Mesendoderm (in vitro differentiated cells): ENCODE measurements around the gene RFX1.
A peak's percentile ranks its signal among the peaks of the same experiment; 100 is the strongest.

Experiments used
- DNase-seq: peaks from one replicate; pipeline ENCODE4 v3.0.0; 2013
- H2AK5ac ChIP-seq: 2 replicates; pipeline ENCODE4 v1.6.1; 2013; ENCODE audit warnings: low read length, inconsistent platforms
- H2BK120ac ChIP-seq: 2 replicates; pipeline ENCODE4 v1.6.1; 2013; ENCODE audit warnings: low read depth, mild to moderate bottlenecking, low read length, moderate library complexity, mixed read lengths
- H2BK15ac ChIP-seq: replicated peaks from 2 replicates; pipeline ENCODE4 v1.6.1; 2013; ENCODE audit warnings: low read depth, mild to moderate bottlenecking, moderate library complexity
- H2BK5ac ChIP-seq: 2 replicates; pipeline ENCODE4 v1.6.1; 2013; ENCODE audit warnings: low read length, inconsistent platforms
- H3K18ac ChIP-seq: 2 replicates; pipeline ENCODE4 v1.6.1; 2013; ENCODE audit warnings: mild to moderate bottlenecking, low read length, mixed read lengths
- H3K23ac ChIP-seq: one replicate; pipeline ENCODE4 v1.6.1; 2013; ENCODE audit warnings: low read length
- H3K27ac ChIP-seq: 2 replicates; pipeline ENCODE4 v1.5.1; 2013; ENCODE audit warnings: low read depth, mild to moderate bottlenecking, inconsistent platforms, low read length, moderate library complexity
- H3K27me3 ChIP-seq: 2 replicates; pipeline ENCODE4 v1.6.1; 2013; ENCODE audit warnings: low read length, control low read depth, mild to moderate bottlenecking, inconsistent platforms; ENCODE audit not compliant: insufficient read depth, poor library complexity
- H3K36me3 ChIP-seq: 2 replicates; pipeline ENCODE4 v1.6.1; 2013; ENCODE audit warnings: low read length, inconsistent platforms; ENCODE audit not compliant: control insufficient read depth, insufficient read depth
- H3K4ac ChIP-seq: one replicate; pipeline ENCODE4 v1.6.1; 2013; ENCODE audit warnings: low read depth, mild to moderate bottlenecking, low read length, moderate library complexity
- H3K4me1 ChIP-seq: 2 replicates; pipeline ENCODE4 v1.6.1; 2013; ENCODE audit warnings: low read depth, low read length, inconsistent platforms; ENCODE audit not compliant: control insufficient read depth
- H3K4me2 ChIP-seq: 2 replicates; pipeline ENCODE4 v1.6.1; 2013; ENCODE audit warnings: low read length
- H3K4me3 ChIP-seq: 2 replicates; pipeline ENCODE4 v1.5.1; 2013; ENCODE audit warnings: mild to moderate bottlenecking, low read length
- H3K56ac ChIP-seq: one replicate; pipeline ENCODE4 v1.6.1; 2013; ENCODE audit warnings: low read length
- H3K79me1 ChIP-seq: 2 replicates; pipeline ENCODE4 v1.6.1; 2013; ENCODE audit warnings: low read length, inconsistent platforms
- H3K79me2 ChIP-seq: 2 replicates; pipeline ENCODE4 v1.6.1; 2013; ENCODE audit warnings: mild to moderate bottlenecking, low read length; ENCODE audit not compliant: control insufficient read depth, insufficient read depth
- H3K9ac ChIP-seq: 2 replicates; pipeline ENCODE4 v1.6.1; 2013; ENCODE audit warnings: low read length, inconsistent platforms
- H4K5ac ChIP-seq: one replicate; pipeline ENCODE4 v1.6.1; 2013; ENCODE audit warnings: low read length
- H4K8ac ChIP-seq: one replicate; pipeline ENCODE4 v1.6.1; 2013; ENCODE audit warnings: low read depth, mild to moderate bottlenecking, control low read depth, low read length, moderate library complexity
- WGBS: extraction: QIAGEN DNeasy Blood & Tissue Kit; methylation state at CpG from one replicate; pipeline ENCODE4 v1.1.7; 2013; ENCODE audit warnings: low lambda C conversion rate, missing lambda C conversion rate; ENCODE audit not compliant: insufficient coverage; ENCODE audit errors: extremely low coverage; 5-methylcytosine and 5-hydroxymethylcytosine counted together

RFX1 gene

DNA sequence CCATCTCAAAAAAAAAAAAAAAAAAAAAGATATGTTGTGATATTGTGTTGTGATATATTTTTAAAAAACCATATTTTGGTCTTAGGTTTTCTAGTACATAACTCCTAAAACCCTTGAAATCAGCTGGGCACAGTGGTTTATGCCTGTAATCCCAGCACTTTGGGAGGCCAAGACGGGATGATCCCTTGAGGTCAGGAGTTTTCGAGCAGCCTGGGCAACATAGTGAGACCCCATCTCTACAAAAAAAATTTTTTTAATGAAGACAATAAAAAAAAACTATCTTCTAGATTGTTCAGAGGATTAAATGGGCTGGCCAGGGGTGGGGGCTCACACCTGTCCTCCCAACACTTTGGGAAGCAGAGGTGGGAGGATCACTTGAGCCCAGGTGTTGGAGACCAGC, 55.1 kb downstream of the RFX1 start:
- no peaks in the 10 kb centered on the region for H3K27me3 ChIP-seq
- H3K23ac ChIP-seq: no peak overlapping the region
- no peak overlapping the region for H3K4ac ChIP-seq
- H3K36me3 ChIP-seq: peaks cover 2% of the 10 kb centered on the region
- H2BK5ac ChIP-seq: no peak overlapping the region
- H3K9ac ChIP-seq: no peak overlapping the region
- H4K5ac ChIP-seq: no peak overlapping the region
- no peak overlapping the region for H3K4me3 ChIP-seq
- H3K56ac ChIP-seq: no peak overlapping the region
- no peak overlapping the region for H4K8ac ChIP-seq
- peaks cover 14% of the 10 kb centered on the region for H3K79me1 ChIP-seq
- DNase-seq: no peak
- no peak overlapping the region for H2AK5ac ChIP-seq
- peaks cover 16% of the 10 kb centered on the region for H3K79me2 ChIP-seq
- peaks cover 3% of the 10 kb centered on the region for H3K4me1 ChIP-seq
- no peak overlapping the region for H3K4me2 ChIP-seq
- no peak overlapping the region for H2BK15ac ChIP-seq
- no peak overlapping the region for H2BK120ac ChIP-seq
- H3K27ac ChIP-seq: no peak overlapping the region
- no peak overlapping the region for H3K18ac ChIP-seq
- WGBS: no CpG with 5 or more reads among the region's 2 CpGs

GRCh38 chr19:13946414-13946813, 59.7 kb downstream of the RFX1 start:
- Histone ChIP-seq H4K5ac (no peak overlapping the region), H3K18ac (no peak overlapping the region), H2AK5ac (no peak overlapping the region)

DNA sequence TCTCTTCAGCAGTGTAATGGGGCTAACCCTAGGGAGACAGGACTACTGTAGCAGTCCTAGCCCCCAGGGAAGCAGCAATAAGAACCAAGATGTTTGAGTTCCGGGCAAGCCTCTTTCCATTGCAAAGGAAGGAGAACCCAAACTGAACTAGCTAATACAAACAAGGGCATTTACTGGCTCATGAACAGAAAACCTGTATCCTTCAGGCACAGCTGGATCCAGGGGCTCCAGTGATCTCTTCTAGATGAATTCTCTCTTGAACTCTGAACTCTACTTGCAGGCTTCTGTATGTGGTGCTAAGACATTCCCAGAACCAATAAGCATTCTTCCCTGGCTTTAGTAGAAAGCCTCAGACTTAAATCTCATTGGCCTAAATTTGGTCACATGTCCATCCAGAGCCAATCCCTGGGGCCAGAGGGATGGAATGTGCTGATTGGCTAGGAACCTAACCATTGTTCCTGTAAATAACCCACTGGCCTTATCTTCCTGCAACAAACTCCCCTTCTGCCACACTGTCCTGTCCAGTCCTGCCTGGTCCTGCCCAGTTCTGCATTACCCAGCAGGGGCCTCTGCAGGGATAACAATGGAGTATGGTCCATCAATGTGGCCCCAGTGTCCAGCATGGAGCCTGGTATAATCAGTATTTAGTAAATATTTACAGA, 64.0 kb downstream of the RFX1 start:
- DNase-seq: peak; percentile 36
- no peak overlapping the region for H4K8ac ChIP-seq
- H3K56ac ChIP-seq: no peak overlapping the region
- no peaks in the 10 kb centered on the region for H3K36me3 ChIP-seq
- no peak overlapping the region for H3K4ac ChIP-seq
- no peak overlapping the region for H4K5ac ChIP-seq
- no peak overlapping the region for H3K4me2 ChIP-seq
- H2BK120ac ChIP-seq: no peak overlapping the region
- peaks cover 2% of the 10 kb centered on the region for H3K4me1 ChIP-seq
- no peaks in the 10 kb centered on the region for H3K79me1 ChIP-seq
- WGBS: no CpG with 5 or more reads among the region's 1 CpG
- H2BK15ac ChIP-seq: no peak overlapping the region
- no peak overlapping the region for H3K27ac ChIP-seq
- H3K9ac ChIP-seq: no peak overlapping the region
- H3K27me3 ChIP-seq: no peaks in the 10 kb centered on the region
- H2AK5ac ChIP-seq: no peak overlapping the region
- no peak overlapping the region for H3K4me3 ChIP-seq
- H2BK5ac ChIP-seq: no peak overlapping the region
- H3K18ac ChIP-seq: no peak overlapping the region
- H3K79me2 ChIP-seq: no peaks in the 10 kb centered on the region
- no peak overlapping the region for H3K23ac ChIP-seq

More at GRCh38 chr19:13946414-13946813, 59.7 kb downstream of the RFX1 start:
- H2BK15ac ChIP-seq: no peak overlapping the region
- H3K79me1 ChIP-seq: no peaks in the 10 kb centered on the region
- no peaks in the 10 kb centered on the region for H3K79me2 ChIP-seq
- no peak overlapping the region for H4K8ac ChIP-seq
- no peak overlapping the region for H2BK120ac ChIP-seq
- H3K4me1 ChIP-seq: no peaks in the 10 kb centered on the region
- H3K4ac ChIP-seq: no peak overlapping the region
- no peak for DNase-seq
- no peak overlapping the region for H3K9ac ChIP-seq
- WGBS: no CpG with 5 or more reads among the region's 4 CpGs
- no peaks in the 10 kb centered on the region for H3K27me3 ChIP-seq
- H3K56ac ChIP-seq: no peak overlapping the region
- H2BK5ac ChIP-seq: no peak overlapping the region
- no peaks in the 10 kb centered on the region for H3K36me3 ChIP-seq
- H3K23ac ChIP-seq: no peak overlapping the region
- H3K4me2 ChIP-seq: no peak overlapping the region
- H3K27ac ChIP-seq: no peak overlapping the region
- no peak overlapping the region for H3K4me3 ChIP-seq

DNA sequence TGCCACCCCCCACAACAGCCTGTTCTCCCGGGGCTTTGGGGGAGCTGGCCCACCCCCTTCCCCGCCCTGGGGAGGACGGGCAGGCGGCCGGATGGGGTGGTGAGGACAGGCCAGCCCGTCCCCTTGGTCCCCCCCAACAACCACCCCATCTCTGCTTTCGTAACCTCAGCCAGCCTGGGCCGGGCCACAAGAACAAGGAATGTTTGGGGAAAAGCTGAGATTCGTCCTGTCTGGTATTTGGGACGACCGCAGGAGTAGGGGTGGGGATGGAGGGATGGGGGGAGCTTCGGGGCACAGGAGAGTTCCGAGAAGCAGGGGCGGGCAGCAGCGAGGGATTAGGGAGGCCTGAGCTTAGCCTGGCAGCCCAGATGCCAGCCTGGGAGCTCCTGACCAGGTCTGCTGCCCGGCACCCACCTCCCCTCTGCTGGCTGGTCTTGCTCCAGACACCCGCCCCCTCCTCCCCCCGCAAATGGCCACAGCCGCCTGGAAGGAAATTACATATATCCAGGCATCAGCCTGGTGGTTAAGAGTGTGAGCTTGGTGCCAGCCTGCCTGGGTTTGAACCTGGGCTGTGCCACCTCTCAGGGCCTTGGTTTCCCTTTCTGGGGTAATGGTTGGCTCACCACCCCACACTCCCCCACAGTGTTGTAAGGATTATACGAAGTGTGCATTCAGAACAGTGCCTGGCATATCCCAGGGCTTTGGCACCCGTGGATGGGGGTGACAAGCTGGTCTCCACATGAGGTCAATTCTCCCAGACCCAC, 67.6 kb downstream of the RFX1 start, which contains the start of gene PODNL1:
Gene PODNL1, minus strand, starts transcription at position 117 of the 764 bp plus-strand sequence. CDS start 236 bp downstream, outside the sequence.
- Histone ChIP-seq H3K23ac (no peak within 1 kb of the TSS), H3K36me3 (no peaks in the 10 kb centered on the region), H3K4me2 (no peak within 1 kb of the TSS), H3K18ac (no peak within 1 kb of the TSS), H3K4me1 (peaks cover 2% of the 10 kb centered on the region), H3K9ac (no peak within 1 kb of the TSS), H3K4me3 (no peak within 1 kb of the TSS), H4K8ac (no peak within 1 kb of the TSS), H3K79me1 (no peaks in the 10 kb centered on the region), H2AK5ac (no peak within 1 kb of the TSS), H3K56ac (peak within 1 kb of the TSS; percentile 7), H2BK15ac (no peak within 1 kb of the TSS), H3K79me2 (no peaks in the 10 kb centered on the region), H2BK120ac (no peak within 1 kb of the TSS), H4K5ac (no peak within 1 kb of the TSS), H3K27me3 (no peaks in the 10 kb centered on the region), H3K27ac (no peak within 1 kb of the TSS), H2BK5ac (no peak within 1 kb of the TSS), H3K4ac (no peak within 1 kb of the TSS)
- no CpG with 5 or more reads among the region's 21 CpGs for WGBS
- no peak for DNase-seq

DNA sequence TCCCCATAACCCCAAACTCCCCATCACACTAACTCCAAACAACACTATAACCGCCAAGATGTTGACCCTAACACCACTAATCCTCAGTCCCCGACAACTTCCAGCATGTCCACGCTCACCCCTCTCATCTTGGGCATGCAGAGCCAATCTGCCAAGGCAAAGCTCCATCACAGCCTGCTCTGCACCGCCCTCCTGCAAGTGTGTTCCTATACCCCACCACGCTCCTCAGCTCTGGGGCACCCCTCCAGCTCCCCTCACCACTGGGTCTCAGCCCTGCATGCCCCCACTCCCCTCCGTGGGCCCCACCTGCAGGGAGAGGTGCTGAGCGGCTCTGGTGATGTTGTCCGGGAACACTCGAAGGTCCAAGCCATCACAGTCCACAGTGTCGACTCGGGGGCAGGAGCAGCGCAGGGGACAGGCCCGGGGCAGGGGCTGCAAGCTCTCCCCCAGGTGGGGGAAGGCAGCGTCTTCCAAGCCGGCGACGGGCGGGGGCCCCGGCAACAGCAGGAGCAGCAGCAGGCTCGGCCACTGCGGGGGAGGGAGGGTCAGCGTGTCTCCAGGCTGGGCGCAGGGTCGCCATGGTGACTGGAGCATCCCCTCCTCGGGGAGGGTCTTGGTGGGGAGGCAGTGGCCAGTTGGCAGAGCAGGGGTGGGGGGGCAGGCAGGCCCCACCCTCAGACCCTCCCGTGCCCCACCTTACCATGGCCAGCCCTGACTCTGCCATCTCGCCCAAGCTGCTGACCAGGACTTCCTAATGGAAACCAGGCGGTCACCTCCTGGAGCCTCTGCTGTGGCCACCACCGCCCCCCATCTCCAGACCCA, 68.4 kb downstream of the RFX1 start:
- WGBS: no CpG with 5 or more reads among the region's 29 CpGs
- Histone ChIP-seq H2AK5ac (no peak overlapping the region), H4K5ac (no peak overlapping the region), H3K27ac (no peak overlapping the region), H4K8ac (no peak overlapping the region), H3K27me3 (no peaks in the 10 kb centered on the region), H3K4me3 (no peak overlapping the region), H3K4me1 (peaks cover 2% of the 10 kb centered on the region), H3K9ac (no peak overlapping the region), H3K79me1 (no peaks in the 10 kb centered on the region), H3K23ac (no peak overlapping the region), H2BK15ac (no peak overlapping the region), H3K18ac (no peak overlapping the region), H3K36me3 (no peaks in the 10 kb centered on the region), H3K79me2 (no peaks in the 10 kb centered on the region), H2BK120ac (no peak overlapping the region), H3K56ac (peak overlapping the region; percentile 7), H3K4ac (no peak overlapping the region), H3K4me2 (no peak overlapping the region), H2BK5ac (no peak overlapping the region)
- DNase-seq: no peak
